ENCODE data around the gene PER1. TPM values are rescaled to one million over a fixed set of nuclear protein-coding genes. Genes with fewer than 3 reads are reported as not detected.
A peak's percentile ranks its signal among the peaks of the same experiment; 100 is the strongest.

Gene PER1
- total and polyA plus RNA-seq, 2 of the 8 experiments (the other 6 are each of a cell fraction or from before 2014, with no cell fraction given) = 9.6 to 38.0 TPM

- Histone ChIP-seq H2BK15ac (ENCODE audit: low read length) (peak overlapping the region; percentile 63; the same call in 1 of the 2 replicates), H3K79me2 (ENCODE audit: control insufficient read depth in 1 of 2, insufficient read depth in 2 of 2, low read length in 2 of 2) (peaks cover 0 to 5% of the 10 kb centered on the region in 2 experiments; a peak in 1 of 4 replicates), H4K20me1 (replicated peaks in 1 of 2; ENCODE audit: control insufficient read depth in 1 of 2, insufficient read depth in 2 of 2, low read length in 2 of 2) (peaks cover 0 to 18% of the 10 kb centered on the region in 2 experiments), H2BK120ac (replicated peaks; ENCODE audit: low read depth, low read length) (no peak overlapping the region), H3K4ac (replicated peaks; ENCODE audit: insufficient read length, low read depth, low read length) (no peak overlapping the region), H3K18ac (ENCODE audit: extremely low read depth, low read length) (no peak overlapping the region), H3K36me3 (ENCODE audit: control insufficient read depth in 2 of 4, insufficient read depth in 4 of 4, low read length in 3 of 4) (peaks cover 8 to 15% (median 12%) of the 10 kb centered on the region in 4 experiments; a peak in 6 of 8 replicates), H3K27me3 (replicated peaks in 1 of 4; ENCODE audit: control insufficient read depth in 3 of 4, extremely low read depth in 1 of 4, insufficient read depth in 3 of 4, low read length in 3 of 4) (no peaks in the 10 kb centered on the region), H4K91ac (replicated peaks; ENCODE audit: insufficient read length, low read length) (no peak overlapping the region), H2BK5ac (ENCODE audit: low read depth, low read length) (no peak overlapping the region), H3K56ac (replicated peaks; ENCODE audit: insufficient read length, low read depth, low read length) (no peak overlapping the region), H4K8ac (ENCODE audit: extremely low read depth, insufficient read depth, low read length) (peak overlapping the region; percentile 7; the same call in 1 of the 2 replicates), H2AK5ac (ENCODE audit: low read depth, low read length) (peak overlapping the region; percentile 93; the same call in 1 of the 2 replicates), H3K27ac (ENCODE audit: low read depth, low read length) (peak overlapping the region; percentile 84; the same call in 1 of the 2 replicates), H3K9me3 (ENCODE audit: insufficient read depth in 2 of 2, low read depth in 1 of 2, low read length in 1 of 2) (no peaks in the 10 kb centered on the region), H2AFZ (ENCODE audit: low read length) (no peak overlapping the region), H3K23ac (ENCODE audit: insufficient read length) (no peak overlapping the region), H2BK20ac (ENCODE audit: low read length) (no peak overlapping the region), H3K4me2 (ENCODE audit: insufficient read depth in 1 of 2, low read depth in 2 of 2, low read length in 2 of 2) (peak overlapping the region; percentile 100), H3K4me3 (ENCODE audit: extremely low read depth in 1 of 4, insufficient read depth in 2 of 4, low read depth in 3 of 4, low read length in 4 of 4) (peak overlapping the region in 1 of 4 experiments; percentile 85; a peak in 2 of 8 replicates), H3K79me1 (ENCODE audit: low read depth, low read length) (peaks cover 7% of the 10 kb centered on the region; the same call in 1 of the 2 replicates), H4K5ac (ENCODE audit: insufficient read length, low read depth, low read length) (no peak overlapping the region), H2BK12ac (ENCODE audit: low read depth, low read length) (peak overlapping the region; percentile 23), H3K9ac (replicated peaks in 1 of 4; ENCODE audit: extremely low read depth in 1 of 4, low read depth in 3 of 4, low read length in 3 of 4) (peak overlapping the region in 2 of 4 experiments; percentile 4 to 27; a peak in 1 of 7 replicates), H3K4me1 (replicated peaks in 1 of 4; ENCODE audit: control insufficient read depth in 3 of 4, insufficient read depth in 4 of 4, low read length in 3 of 4) (peaks cover 12 to 33% (median 19%) of the 10 kb centered on the region in 4 experiments), H3K23me2 (ENCODE audit: low read depth, low read length) (peaks cover 21% of the 10 kb centered on the region), H3K14ac (ENCODE audit: insufficient read length) (no peak overlapping the region)
- no peak for DNase-seq (ENCODE audit: low read depth in 1 of 2, low spot score in 2 of 2)
- no peak for FAIRE-seq
- ChIA-PET POLR2A (ENCODE audit: partially characterized antibody) (interaction anchor here (1.2 to 15.7 kb wide), 5 partner anchors 10 to 48 kb away, joined by 3 to 289 read pairs (median 49); partner anchors contain the start of genes ALOXE3, HES7, TMEM107 and VAMP2), CTCF (ENCODE audit: partially characterized antibody) (interaction anchor here (1.7 to 10.3 kb wide), 2 partner anchors 10 to 34 kb away, joined by 4 to 133 read pairs; partner anchors contain the start of gene ALOXE3)
- WGBS, 2 experiments (ENCODE audit: extremely low coverage in 1 of 2, insufficient coverage in 1 of 2, insufficient read length in 1 of 2, insufficient replicate concordance in 2 of 2, low coverage in 1 of 2, low lambda C conversion rate in 2 of 2, missing lambda C conversion rate in 1 of 2) = 88% methylated on average over 7 of the region's 7 CpGs; no CpG with 5 or more reads in 1 of the 2 experiments
- TF ChIP-seq YY1 (IDR thresholded peaks at IDR 0.05; ENCODE audit: low read depth, low read length) (no peak), CTBP2 (IDR thresholded peaks at IDR 0.05; ENCODE audit: borderline replicate concordance, insufficient read depth, insufficient read length, low read length) (no peak), KDM5A (IDR thresholded peaks at IDR 0.05; ENCODE audit: low read length) (no peak), ASH2L (IDR thresholded peaks at IDR 0.05; ENCODE audit: low read length) (no peak), SRF (IDR thresholded peaks at IDR 0.05; ENCODE audit: low read depth, low read length) (no peak), NRF1 (IDR thresholded peaks at IDR 0.05; ENCODE audit: low read depth, low read length) (no peak)
Measured at GRCh38 chr17:8153031-8153451, 837 bp upstream of the PER1 start.

All from H1 (cell line).